ENCODE data around the gene LNPEP. TPM values are rescaled to one million over a fixed set of nuclear protein-coding genes. Genes with fewer than 3 reads are reported as not detected.

Gene LNPEP
- total and polyA plus RNA-seq, 2 of the 4 experiments (the other 2 are of a cell fraction): 3.6 to 27.4 TPM

DNA sequence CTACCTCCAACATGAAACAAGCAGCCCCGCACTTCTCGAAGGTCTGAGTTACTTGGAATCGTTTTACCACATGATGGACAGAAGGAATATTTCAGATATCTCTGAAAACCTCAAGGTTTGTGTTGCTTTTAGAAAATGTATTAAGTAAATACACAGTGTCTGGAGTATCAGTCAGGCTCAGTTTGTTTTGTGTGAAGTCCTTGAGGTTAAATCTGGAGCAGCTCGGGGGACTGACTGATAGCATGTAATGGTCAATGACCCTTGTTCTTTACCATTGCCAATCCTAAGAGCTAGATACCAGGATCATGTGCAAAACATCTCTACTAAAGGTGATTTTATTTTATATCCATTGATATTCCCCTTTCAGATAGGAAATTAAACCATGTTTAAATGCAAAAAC, 26.9 kb upstream of the LNPEP start:
- ChIA-PET POLR2A (ENCODE audit: unreplicated experiment) (no interaction called here), CTCF (interaction anchor here (0.6 to 1.1 kb wide), 2 partner anchors 11 to 40 kb away, joined by 3 to 4 read pairs; no protein-coding TSS in a partner anchor)
- dilution Hi-C loops (cut with HindIII; ENCODE audit: low sequenced_read_pairs, unreplicated experiment): no loop called here

More for the DNA sequence above, 26.9 kb upstream of the LNPEP start:
- TF ChIP-seq MXI1 (IDR thresholded peaks at IDR 0.05; ENCODE audit: borderline replicate concordance, low read depth, low read length): no peak
- TF ChIP-seq MAZ (IDR thresholded peaks at IDR 0.05; ENCODE audit: borderline replicate concordance, low read depth, low read length): no peak
- TF ChIP-seq NFE2L2 (IDR thresholded peaks at IDR 0.05; ENCODE audit: low read depth, low read length): no peak
- TF ChIP-seq BHLHE40 (IDR thresholded peaks at IDR 0.05; ENCODE audit: low read depth, low read length): no peak
- no peak for TF ChIP-seq FOS (IDR thresholded peaks at IDR 0.05; ENCODE audit: low read depth, low read length)
- Histone ChIP-seq H3K4me2 (ENCODE audit: low read depth, low read length) (no peak overlapping the region), H2BK5ac (ENCODE audit: low read depth, low read length, poor library complexity, severe bottlenecking) (no peak overlapping the region), H2AK5ac (ENCODE audit: low read depth, low read length) (no peak overlapping the region), H2BK15ac (ENCODE audit: low read depth, low read length) (no peak overlapping the region), H3K9ac (ENCODE audit: low read depth, low read length) (no peak overlapping the region), H2BK120ac (ENCODE audit: low read depth, low read length) (no peak overlapping the region), H3K9me1 (ENCODE audit: insufficient read depth, low read length) (no peaks in the 10 kb centered on the region), H3K18ac (ENCODE audit: low read depth, low read length) (no peak overlapping the region), H3K27ac (ENCODE audit: insufficient read depth, low read length) (no peak overlapping the region), H3K4ac (ENCODE audit: low read depth, low read length) (no peak overlapping the region), H3K9me3 (ENCODE audit: control insufficient read depth, insufficient read depth, low read length) (no peaks in the 10 kb centered on the region), H2AK9ac (replicated peaks; ENCODE audit: low read depth, low read length, poor library complexity) (no peak overlapping the region), H3K14ac (replicated peaks; ENCODE audit: low read depth, low read length) (no peak overlapping the region), H3K36me3 (ENCODE audit: control insufficient read depth, insufficient read depth, low read length) (no peaks in the 10 kb centered on the region), H4K20me1 (ENCODE audit: insufficient read depth, low read length) (no peaks in the 10 kb centered on the region), H3K56ac (ENCODE audit: extremely low read depth, insufficient read depth, low read length) (no peak overlapping the region), H3K79me1 (ENCODE audit: low read depth in 1 of 2, low read length in 2 of 2) (no peaks in the 10 kb centered on the region), H3K4me3 (ENCODE audit: insufficient read depth, low read depth, low read length) (no peak overlapping the region), H3K4me1 (ENCODE audit: control insufficient read depth, insufficient read depth, low read length) (no peaks in the 10 kb centered on the region), H2AFZ (replicated peaks; ENCODE audit: low read length, poor library complexity) (no peak overlapping the region), H4K91ac (ENCODE audit: insufficient read depth, low read depth, low read length) (no peak overlapping the region), H3K23ac (ENCODE audit: low read depth, low read length) (no peak overlapping the region), H4K5ac (ENCODE audit: low read depth, low read length) (no peak overlapping the region), H3K27me3 (ENCODE audit: control insufficient read depth, insufficient read depth, low read length) (no peaks in the 10 kb centered on the region), H4K8ac (ENCODE audit: low read depth in 2 of 2, low read length in 2 of 2) (no peak overlapping the region), H2BK20ac (ENCODE audit: low read depth, low read length) (no peak overlapping the region)
- ATAC-seq (ENCODE audit: low read depth) (no peak), DNase-seq (no peak)
- intact Hi-C loops (cut with micrococcal nuclease): no loop called here
- no TSS peak for BruUV-seq (replicated peaks)
- in situ Hi-C loops (cut with MboI; ENCODE audit: low sequenced_read_pairs): no loop called here
- no CpG with 5 or more reads among the region's 4 CpGs for WGBS, 2 experiments (ENCODE audit: extremely low coverage in 2 of 2, insufficient read length in 1 of 2)
